Cardiac muscle cell (in vitro differentiated cells and primary cell): ENCODE measurements around the gene PHTF2. TPM values are rescaled to one million over a fixed set of nuclear protein-coding genes. Genes with fewer than 3 reads are reported as not detected.

Experiments
- DNase-seq, 2 donors: peaks; one replicate each; pipeline versions ENCODE4 v3.0.0 to v3.0.0-alpha.2; 2010 to 2017; ENCODE audit warnings: low read depth in 1 of 2, low spot score in 1 of 2
- H3K27ac ChIP-seq: fragments of 200-600 bp; sonication (generic); 2 replicates; pipeline ENCODE4 v1.5.1; 2016
- H3K27me3 ChIP-seq: fragments of 200-600 bp; sonication (generic); 2 replicates; pipeline ENCODE4 v1.6.0; 2016; ENCODE audit warnings: control low read depth
- H3K36me3 ChIP-seq: fragments of 200-600 bp; sonication (generic); 2 replicates; pipeline ENCODE4 v1.5.1; 2016; ENCODE audit warnings: control low read depth
- H3K4me1 ChIP-seq: fragments of 200-600 bp; sonication (generic); 2 replicates; pipeline ENCODE4 v1.8.1; 2017; ENCODE audit warnings: low read depth, mild to moderate bottlenecking, mixed run types
- H3K4me3 ChIP-seq: fragments of 200-600 bp; sonication (generic); 2 replicates; pipeline ENCODE4 v1.5.1; 2016; ENCODE audit warnings: mild to moderate bottlenecking
- H3K9me3 ChIP-seq: fragments of 200-600 bp; sonication (generic); 2 replicates; pipeline ENCODE4 v1.5.1; 2017; ENCODE audit warnings: low read depth, mild to moderate bottlenecking, control low read depth
- CTCF ChIP-seq: IDR thresholded peaks from 2 replicates; pipeline ENCODE4 v1.5.1; 2012; ENCODE audit warnings: low read depth, mild to moderate bottlenecking, low read length
- polyA plus RNA-seq: library from polyadenylated mRNA; unstranded; fragments of >200 nt; fragmentation: Nextera tagmentation; extraction: Ambion mirVana; gene quantifications from 2 replicates; pipeline ENCODE4 v1.2.1, GENCODE V29; 2016
- total RNA-seq: library from RNA; depleted of rRNA; stranded (reverse); fragments of >200 nt; gene quantifications from 2 replicates; pipeline ENCODE4 v1.2.3, GENCODE V29; 2016

PHTF2 gene
- total and polyA plus RNA-seq, 2 experiments from 2014 or later = 28.4 to 36.6 TPM

DNA sequence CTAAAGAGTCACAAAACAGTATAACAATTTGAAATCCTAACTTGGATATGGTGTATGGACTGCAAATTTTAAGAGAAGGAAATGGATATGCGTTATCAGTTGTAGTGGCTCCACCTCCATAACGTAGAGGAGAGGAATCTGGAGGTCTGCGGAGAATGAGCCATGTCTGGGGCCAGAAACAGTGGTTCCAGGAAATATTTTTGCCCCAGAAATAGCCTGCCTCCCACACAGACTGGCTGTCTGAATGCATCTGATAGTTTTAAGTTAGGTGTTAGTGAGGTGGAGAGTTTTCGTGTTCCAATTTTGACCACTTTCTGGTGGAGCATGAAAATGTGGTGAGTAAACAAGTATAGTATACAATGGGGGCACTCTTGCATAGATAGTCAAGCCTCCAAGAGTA lies 1.6 kb downstream of the PHTF2 start:
- H3K4me1 ChIP-seq = peaks cover 22% of the 10 kb centered on the region
- no peaks in the 10 kb centered on the region for H3K9me3 ChIP-seq
- no peaks in the 10 kb centered on the region for H3K36me3 ChIP-seq
- no peaks in the 10 kb centered on the region for H3K27me3 ChIP-seq
- H3K27ac ChIP-seq = peak overlapping the region; percentile 85
- TF ChIP-seq CTCF = no peak
- peak; percentile 7 to 68 for DNase-seq
- peak overlapping the region; percentile 90 for H3K4me3 ChIP-seq

DNA sequence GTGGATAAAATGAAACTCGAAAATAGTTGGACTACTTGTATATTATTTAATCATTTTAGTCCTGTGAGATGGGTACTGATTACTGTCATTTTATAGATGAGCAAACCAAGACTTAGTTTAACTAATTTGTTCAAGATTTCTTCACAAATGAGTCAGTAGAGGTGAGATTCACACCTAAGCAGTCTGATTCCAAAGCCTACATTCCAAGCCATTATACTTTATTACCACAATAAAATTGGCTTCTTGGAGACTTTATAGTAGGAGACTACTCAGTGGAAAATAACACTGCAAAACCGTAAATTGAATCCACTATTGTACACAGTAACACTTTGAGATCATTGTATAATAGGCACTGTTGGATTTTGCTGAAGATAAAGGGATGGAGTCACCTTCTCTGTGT lies 2.2 kb downstream of the PHTF2 start:
- Histone ChIP-seq H3K27ac (peak overlapping the region; percentile 85), H3K4me3 (no peak overlapping the region), H3K4me1 (peaks cover 22% of the 10 kb centered on the region), H3K9me3 (no peaks in the 10 kb centered on the region), H3K36me3 (no peaks in the 10 kb centered on the region), H3K27me3 (no peaks in the 10 kb centered on the region)
- TF ChIP-seq CTCF = no peak
- DNase-seq = no peak

- peak in 1 of 2 donors; percentile 36 for DNase-seq
- Histone ChIP-seq H3K9me3 (no peaks in the 10 kb centered on the region), H3K27ac (no peak overlapping the region), H3K36me3 (no peaks in the 10 kb centered on the region), H3K27me3 (no peaks in the 10 kb centered on the region), H3K4me3 (no peak overlapping the region), H3K4me1 (peaks cover 12% of the 10 kb centered on the region)
- TF ChIP-seq CTCF = no peak
Observed at GRCh38 chr7:77802557-77803405, 4.2 kb downstream of the PHTF2 start.

- H3K4me3 ChIP-seq = no peak overlapping the region
- H3K36me3 ChIP-seq = no peaks in the 10 kb centered on the region
- H3K4me1 ChIP-seq = no peaks in the 10 kb centered on the region
- no peak overlapping the region for H3K27ac ChIP-seq
- TF ChIP-seq CTCF = no peak
- H3K9me3 ChIP-seq = no peaks in the 10 kb centered on the region
- no peak for DNase-seq
- no peaks in the 10 kb centered on the region for H3K27me3 ChIP-seq
Observed at GRCh38 chr7:77806425-77806824, 7.9 kb downstream of the PHTF2 start.

DNA sequence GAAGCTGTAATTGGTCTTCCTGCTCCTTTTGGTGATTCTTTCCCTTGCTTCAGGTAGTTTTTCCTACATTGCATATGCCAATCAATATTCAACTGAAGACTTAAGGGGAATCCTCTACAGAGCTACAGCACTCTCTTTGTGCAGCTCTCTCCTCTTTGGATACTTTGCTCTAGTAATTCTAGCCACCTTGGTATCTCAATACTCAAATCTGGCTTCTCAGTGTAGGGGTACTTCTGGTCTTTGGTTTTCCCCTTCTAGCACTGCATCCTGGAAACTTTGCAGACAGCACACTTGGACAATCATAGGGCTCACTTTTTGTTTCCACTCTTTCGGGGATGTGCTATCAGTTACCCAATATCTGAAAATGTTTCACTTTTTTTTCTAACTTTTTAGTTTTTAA lies 9.9 kb downstream of the PHTF2 start:
- H3K9me3 ChIP-seq = no peaks in the 10 kb centered on the region
- no peak for DNase-seq
- TF ChIP-seq CTCF = no peak
- H3K27ac ChIP-seq = no peak overlapping the region
- no peak overlapping the region for H3K4me3 ChIP-seq
- H3K4me1 ChIP-seq = no peaks in the 10 kb centered on the region
- H3K27me3 ChIP-seq = no peaks in the 10 kb centered on the region
- H3K36me3 ChIP-seq = no peaks in the 10 kb centered on the region
